Measurements from ENCODE around the gene ZC3H13.

ZC3H13 gene

GRCh38 chr13:46022481-46022880 lies 30.1 kb downstream of the ZC3H13 start:
- no peak for DNase-seq (ENCODE audit: low read depth in 1 of 2, low spot score in 1 of 2)
- no peak for TF ChIP-seq GABPA (IDR thresholded peaks at IDR 0.05; ENCODE audit: low read depth)
- TF ChIP-seq, protein P1, sequence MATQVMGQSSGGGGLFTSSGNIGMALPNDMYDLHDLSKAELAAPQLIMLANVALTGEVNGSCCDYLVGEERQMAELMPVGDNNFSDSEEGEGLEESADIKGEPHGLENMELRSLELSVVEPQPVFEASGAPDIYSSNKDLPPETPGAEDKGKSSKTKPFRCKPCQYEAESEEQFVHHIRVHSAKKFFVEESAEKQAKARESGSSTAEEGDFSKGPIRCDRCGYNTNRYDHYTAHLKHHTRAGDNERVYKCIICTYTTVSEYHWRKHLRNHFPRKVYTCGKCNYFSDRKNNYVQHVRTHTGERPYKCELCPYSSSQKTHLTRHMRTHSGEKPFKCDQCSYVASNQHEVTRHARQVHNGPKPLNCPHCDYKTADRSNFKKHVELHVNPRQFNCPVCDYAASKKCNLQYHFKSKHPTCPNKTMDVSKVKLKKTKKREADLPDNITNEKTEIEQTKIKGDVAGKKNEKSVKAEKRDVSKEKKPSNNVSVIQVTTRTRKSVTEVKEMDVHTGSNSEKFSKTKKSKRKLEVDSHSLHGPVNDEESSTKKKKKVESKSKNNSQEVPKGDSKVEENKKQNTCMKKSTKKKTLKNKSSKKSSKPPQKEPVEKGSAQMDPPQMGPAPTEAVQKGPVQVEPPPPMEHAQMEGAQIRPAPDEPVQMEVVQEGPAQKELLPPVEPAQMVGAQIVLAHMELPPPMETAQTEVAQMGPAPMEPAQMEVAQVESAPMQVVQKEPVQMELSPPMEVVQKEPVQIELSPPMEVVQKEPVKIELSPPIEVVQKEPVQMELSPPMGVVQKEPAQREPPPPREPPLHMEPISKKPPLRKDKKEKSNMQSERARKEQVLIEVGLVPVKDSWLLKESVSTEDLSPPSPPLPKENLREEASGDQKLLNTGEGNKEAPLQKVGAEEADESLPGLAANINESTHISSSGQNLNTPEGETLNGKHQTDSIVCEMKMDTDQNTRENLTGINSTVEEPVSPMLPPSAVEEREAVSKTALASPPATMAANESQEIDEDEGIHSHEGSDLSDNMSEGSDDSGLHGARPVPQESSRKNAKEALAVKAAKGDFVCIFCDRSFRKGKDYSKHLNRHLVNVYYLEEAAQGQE (IDR thresholded peaks at IDR 0.05; ENCODE audit: insufficient replicate concordance, low read depth) = no peak
- no peak for TF ChIP-seq CTCF (IDR thresholded peaks at IDR 0.05; ENCODE audit: insufficient read depth, low read length)
- TF ChIP-seq SPI1 (IDR thresholded peaks at IDR 0.05; ENCODE audit: borderline replicate concordance, low read depth) = no peak
- TF ChIP-seq POLR2AphosphoS5 (IDR thresholded peaks at IDR 0.05; ENCODE audit: low read depth) = no peak
- no peaks in the 10 kb centered on the region for H3K27me3 ChIP-seq (ENCODE audit: insufficient read depth, poor library complexity, severe bottlenecking)
- no peak overlapping the region for H3K4me3 ChIP-seq (replicated peaks; ENCODE audit: insufficient read depth, low read length)
- H3K27ac ChIP-seq (replicated peaks) = no peak overlapping the region

GRCh38 chr13:46016216-46016615 lies 36.3 kb downstream of the ZC3H13 start:
- Histone ChIP-seq H3K27me3 (ENCODE audit: insufficient read depth, poor library complexity, severe bottlenecking) (no peaks in the 10 kb centered on the region), H3K27ac (replicated peaks) (no peak overlapping the region; the same call in 1 of the 2 replicates), H3K4me3 (replicated peaks; ENCODE audit: insufficient read depth, low read length) (no peak overlapping the region)
- TF ChIP-seq SPI1 (IDR thresholded peaks at IDR 0.05; ENCODE audit: borderline replicate concordance, low read depth) (no peak), GABPA (IDR thresholded peaks at IDR 0.05; ENCODE audit: low read depth) (no peak)
- no peak for DNase-seq (ENCODE audit: low read depth in 1 of 2, low spot score in 1 of 2)

DNA sequence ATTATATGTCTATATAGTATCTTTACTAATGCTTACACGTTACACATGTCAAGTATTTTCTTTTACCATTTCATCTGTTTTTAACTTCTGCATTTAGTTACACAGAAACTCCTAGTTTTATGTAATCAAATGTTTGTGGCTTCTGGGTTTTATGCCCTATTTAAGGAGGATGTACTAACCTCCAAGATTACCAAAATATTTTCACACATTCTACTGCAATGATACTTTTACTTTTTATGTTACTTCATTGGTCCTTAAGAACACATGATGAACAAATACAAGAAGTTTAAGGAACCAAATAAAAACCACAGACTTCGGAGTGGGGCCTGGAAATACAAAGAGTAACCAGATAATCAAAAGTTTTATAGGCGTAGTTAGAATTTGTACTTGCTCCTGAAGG lies 37.2 kb downstream of the ZC3H13 start:
- DNase-seq (ENCODE audit: low read depth in 1 of 2, low spot score in 1 of 2) = peak; percentile 21 to 37
- H3K4me3 ChIP-seq (replicated peaks; ENCODE audit: insufficient read depth, low read length) = no peak overlapping the region
- no peak overlapping the region; the same call in none of the 2 replicates for H3K27ac ChIP-seq (replicated peaks)
- TF ChIP-seq, protein P1 (IDR thresholded peaks at IDR 0.05; ENCODE audit: insufficient replicate concordance, low read depth) = no peak
- no peaks in the 10 kb centered on the region for H3K27me3 ChIP-seq (ENCODE audit: insufficient read depth, poor library complexity, severe bottlenecking)

GRCh38 chr13:46012404-46012803 lies 40.1 kb downstream of the ZC3H13 start:
- H3K27me3 ChIP-seq (ENCODE audit: insufficient read depth, poor library complexity, severe bottlenecking) = no peaks in the 10 kb centered on the region
- no peak overlapping the region for H3K27ac ChIP-seq (replicated peaks)
- DNase-seq (ENCODE audit: low read depth in 1 of 2, low spot score in 1 of 2) = no peak
- TF ChIP-seq GABPA (IDR thresholded peaks at IDR 0.05; ENCODE audit: low read depth) (no peak), SPI1 (IDR thresholded peaks at IDR 0.05; ENCODE audit: borderline replicate concordance, low read depth) (no peak), POLR2AphosphoS5 (IDR thresholded peaks at IDR 0.05; ENCODE audit: low read depth) (no peak), CTCF (IDR thresholded peaks at IDR 0.05; ENCODE audit: insufficient read depth, low read length) (no peak)
- TF ChIP-seq, protein P1 (IDR thresholded peaks at IDR 0.05; ENCODE audit: insufficient replicate concordance, low read depth) = no peak
- H3K4me3 ChIP-seq (replicated peaks; ENCODE audit: insufficient read depth, low read length) = no peak overlapping the region
